CD8-positive, alpha-beta memory T cell (primary cell): ENCODE measurements around the gene RUNX3. TPM values are rescaled to one million over a fixed set of nuclear protein-coding genes. Genes with fewer than 3 reads are reported as not detected.
A peak's percentile ranks its signal among the peaks of the same experiment; 100 is the strongest.

Experiments
- CTCF ChIA-PET: fragments of 350-600 bp; sonication (Branson Sonifier 250); formaldehyde crosslinking; loops from one replicate; lab custom pipeline; 2021; ENCODE audit warnings: antibody characterized with exemption; lab: Charles Lee
- POLR2A ChIA-PET: fragments of 350-600 bp; sonication (Branson Sonifier 250); formaldehyde crosslinking; loops from one replicate; lab custom pipeline; 2021; ENCODE audit warnings: antibody characterized with exemption; lab: Charles Lee
- DNase-seq, 5 donors: peaks; one replicate each; pipeline versions ENCODE4 v3.0.0 to v3.0.0-alpha.2; 2020 to 2022; ENCODE audit warnings: mixed read lengths in 1 of 5
- H3K27ac ChIP-seq: one replicate; pipeline ENCODE4 v1.7.0; 2013; ENCODE audit warnings: low read depth, mild to moderate bottlenecking, low read length, moderate library complexity
- H3K27me3 ChIP-seq: 2 replicates; pipeline ENCODE4 v1.7.0; 2013; ENCODE audit warnings: low read length, mild to moderate bottlenecking; ENCODE audit not compliant: insufficient read depth, poor library complexity, severe bottlenecking
- H3K36me3 ChIP-seq: 2 replicates; pipeline ENCODE4 v1.7.0; 2013; ENCODE audit warnings: mild to moderate bottlenecking, low read length, moderate library complexity; ENCODE audit not compliant: insufficient read depth
- H3K4me1 ChIP-seq: 2 replicates; pipeline ENCODE4 v1.7.0; 2013; ENCODE audit warnings: mild to moderate bottlenecking, low read length, moderate library complexity; ENCODE audit not compliant: insufficient read depth
- H3K4me3 ChIP-seq: 2 replicates; pipeline ENCODE4 v1.7.0; 2013; ENCODE audit warnings: mild to moderate bottlenecking, low read length
- H3K9me3 ChIP-seq: 2 replicates; pipeline ENCODE4 v1.7.0; 2013; ENCODE audit warnings: mild to moderate bottlenecking, low read length
- H3K27ac Mint-ChIP-seq, 8 donors: one replicate each; pipeline ENCODE4 v1.8.0; 2020 to 2021; ENCODE audit warnings: mixed read lengths in 8 of 8, mild to moderate bottlenecking in 6 of 8, inconsistent platforms in 3 of 8, moderate library complexity in 3 of 8
- H3K27me3 Mint-ChIP-seq, 2 donors: one replicate each; pipeline ENCODE4 v1.8.0; 2020 to 2021; ENCODE audit warnings: mixed read lengths in 2 of 2, mild to moderate bottlenecking in 1 of 2, moderate library complexity in 1 of 2
- H3K36me3 Mint-ChIP-seq, 3 donors: one replicate each; pipeline ENCODE4 v1.8.0; 2020 to 2021; ENCODE audit warnings: mixed read lengths in 3 of 3, inconsistent platforms in 1 of 3, mild to moderate bottlenecking in 1 of 3
- H3K4me1 Mint-ChIP-seq, 3 donors: one replicate each; pipeline ENCODE4 v1.8.0; 2020 to 2021; ENCODE audit warnings: mixed read lengths in 3 of 3, inconsistent platforms in 1 of 3, mild to moderate bottlenecking in 1 of 3
- H3K4me3 Mint-ChIP-seq, 7 donors: one replicate each; pipeline ENCODE4 v1.8.0; 2020 to 2021; ENCODE audit warnings: mixed read lengths in 7 of 7, mild to moderate bottlenecking in 6 of 7, moderate library complexity in 4 of 7, inconsistent platforms in 2 of 7
- H3K9me3 Mint-ChIP-seq, 5 donors: one replicate each; pipeline ENCODE4 v1.8.0; 2020 to 2022; ENCODE audit warnings: mixed read lengths in 5 of 5, mild to moderate bottlenecking in 3 of 5, moderate library complexity in 2 of 5, inconsistent platforms in 1 of 5
- polyA plus RNA-seq: library from polyadenylated mRNA; unstranded; fragments of 300-500 nt; fragmentation: Illumina TruSeq; gene quantifications from one replicate; pipeline ENCODE4 v1.2.3, GENCODE V29; 2021
- total RNA-seq, 2 experiments: library from RNA; stranded (reverse); gene quantifications; one replicate each; pipeline ENCODE4 v1.2.3, GENCODE V29; 2021

RUNX3 gene
- total and polyA plus RNA-seq, 3 experiments from 2014 or later: 107 to 241 (median 218) TPM

- Mint-ChIP-seq H3K9me3 (no peaks in the 10 kb centered on the region), H3K27ac (peak overlapping the region in 6 of 8 donors; percentile 73 to 94 (median 85)), H3K36me3 (no peaks in the 10 kb centered on the region), H3K27me3 (no peaks in the 10 kb centered on the region), H3K4me3 (peak overlapping the region in 3 of 7 donors; percentile 64 to 76 (median 71)), H3K4me1 (peaks cover 24 to 37% (median 25%) of the 10 kb centered on the region in 3 donors)
- H3K36me3 ChIP-seq: no peaks in the 10 kb centered on the region
- DNase-seq: no peak
- no peaks in the 10 kb centered on the region for H3K9me3 ChIP-seq
- H3K27me3 ChIP-seq: no peaks in the 10 kb centered on the region
- H3K4me3 ChIP-seq: no peak overlapping the region
- H3K27ac ChIP-seq: no peak overlapping the region
- peaks cover 4% of the 10 kb centered on the region for H3K4me1 ChIP-seq
- ChIA-PET CTCF (interaction anchor here (0.6 to 4.5 kb wide), 15 partner anchors 14 to 355 kb away, joined by 3 to 98 read pairs (median 4); partner anchors contain the start of gene RUNX3), POLR2A (interaction anchor here (0.6 to 1.0 kb wide), 4 partner anchors 15 to 154 kb away, joined by 3 to 11 read pairs (median 3); partner anchors contain the start of gene RUNX3)
Measured at GRCh38 chr1:24849672-24850295, 80.3 kb downstream of the RUNX3 start.

Other genes with a start within 250 kb of the RUNX3 start
- gene CLIC4, start 184.8 kb downstream of the RUNX3 start, total RNA-seq: 10 to 100 TPM; 12.8 to 13.2 TPM
- 0.18 TPM for gene CLIC4, start 184.8 kb downstream of the RUNX3 start, polyA plus RNA-seq